GM18951 (cell line): ENCODE data around the gene H2AZ2.
"Not testable (repeated sequence)": the region's sequence is repeated elsewhere in the genome, so short reads cannot be mapped to it uniquely, and the experiment has no call there.

Experiments
- POLR2A ChIP-seq: IDR thresholded peaks from 4 replicates; pipeline ENCODE4 v1.6.1; 2011; ENCODE audit warnings: mild to moderate bottlenecking; ENCODE audit not compliant: insufficient read length, insufficient read depth; ENCODE audit errors: extremely low read depth
- in situ Hi-C: fragments of 300-500 bp; cut with MboI; formaldehyde crosslinking; loops from one replicate; pipeline ENCODE4 v1.12.0; 2022; ENCODE audit warnings: low sequenced_read_pairs, mixed read lengths, inconsistent platforms; ENCODE audit not compliant: unreplicated experiment

H2AZ2 gene

GRCh38 chr7:44882899-44883298 lies 35.0 kb upstream of the H2AZ2 start:
- no peak for TF ChIP-seq POLR2A
- in situ Hi-C loops = no loop called here

DNA sequence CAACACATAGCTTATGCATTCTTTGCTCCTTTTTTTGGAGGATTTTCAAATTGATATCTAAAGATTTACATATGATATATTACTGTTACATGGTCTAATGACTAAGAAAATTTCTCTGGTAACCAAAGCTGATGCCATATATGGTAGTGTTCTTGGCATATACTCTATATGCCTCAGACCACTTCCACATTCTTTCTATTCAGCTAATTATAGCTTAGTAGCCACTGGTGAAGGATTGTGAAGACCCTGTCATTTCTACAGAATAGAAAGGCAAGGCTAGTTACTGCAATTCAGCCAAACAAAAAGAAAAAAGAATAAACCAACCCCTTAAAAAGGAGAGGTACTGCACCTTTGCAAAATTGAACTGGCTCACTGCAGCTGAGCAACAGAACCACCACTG lies 33.7 kb upstream of the H2AZ2 start:
- no peak for TF ChIP-seq POLR2A
- in situ Hi-C loops = no loop called here

DNA sequence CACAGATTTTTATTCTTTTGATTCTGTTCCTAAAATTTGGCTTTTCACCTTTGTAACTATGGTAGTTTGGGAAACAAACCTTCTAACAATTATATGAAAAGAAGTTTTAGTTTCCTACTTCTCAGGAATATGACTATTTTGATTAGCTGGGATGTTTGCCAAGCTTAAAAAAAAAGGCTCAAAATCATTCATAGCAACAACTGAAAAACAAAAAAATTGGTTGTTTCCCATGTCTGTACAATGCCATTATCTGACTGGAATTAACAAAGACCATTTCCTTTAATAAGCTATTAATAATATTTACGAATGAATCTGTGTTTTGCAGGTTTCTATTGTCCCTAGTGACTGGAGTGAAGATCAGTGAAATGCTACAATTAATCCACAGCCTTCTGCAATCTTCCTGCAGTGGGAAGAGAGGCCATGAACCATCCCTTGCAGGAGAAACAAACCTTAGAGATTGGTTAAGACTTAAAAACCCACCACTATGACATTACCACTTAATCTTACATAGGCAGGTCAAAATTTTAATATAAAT lies 33.2 kb upstream of the H2AZ2 start:
- TF ChIP-seq POLR2A = no peak
- in situ Hi-C loops = no loop called here

GRCh38 chr7:44880317-44881018 lies 32.6 kb upstream of the H2AZ2 start:
- TF ChIP-seq POLR2A = no peak
- in situ Hi-C loops = no loop called here

DNA sequence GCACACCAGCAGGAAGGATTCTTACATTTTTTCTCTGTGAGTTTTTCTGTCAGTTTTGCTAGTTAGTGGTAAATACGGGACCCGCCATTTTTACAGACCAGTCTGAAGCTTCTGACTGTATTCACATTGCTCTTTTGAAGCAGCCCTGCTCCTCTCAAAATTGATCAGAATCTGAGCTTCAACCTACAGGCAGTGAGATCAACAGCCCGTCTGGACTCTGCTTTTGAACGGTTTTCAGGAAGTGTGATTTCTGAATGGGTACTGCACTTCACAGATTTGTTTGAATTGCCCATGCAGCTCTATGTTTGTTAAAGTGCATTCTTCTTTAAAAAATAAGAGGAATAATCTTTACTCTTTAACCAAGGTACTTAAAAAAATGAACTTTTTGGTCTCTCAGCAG lies 28.5 kb upstream of the H2AZ2 start:
- TF ChIP-seq POLR2A = no peak
- in situ Hi-C loops = no loop called here

DNA sequence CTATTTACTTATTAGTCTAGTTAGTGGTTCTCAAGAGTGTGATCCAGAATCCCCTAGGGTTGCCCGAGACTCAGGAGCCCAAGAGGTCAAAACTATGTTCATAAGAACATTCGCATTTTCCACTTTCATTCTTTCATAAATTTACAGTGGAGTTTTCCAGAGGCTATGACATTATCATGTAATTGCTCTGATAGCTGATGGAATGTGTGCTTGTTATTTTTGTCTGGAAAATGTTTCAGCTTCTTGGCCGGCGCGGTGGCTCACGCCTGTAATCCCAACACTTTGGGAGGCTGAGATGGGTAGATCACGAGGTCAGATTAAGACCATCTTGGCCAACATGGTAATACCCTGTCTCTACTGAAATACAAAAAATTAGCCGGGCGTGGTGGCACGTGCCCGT lies 27.4 kb upstream of the H2AZ2 start:
- in situ Hi-C loops = no loop called here

GRCh38 chr7:44872787-44873186 lies 24.9 kb upstream of the H2AZ2 start:
- no peak for TF ChIP-seq POLR2A

More for the DNA sequence above, 27.4 kb upstream of the H2AZ2 start:
- no peak for TF ChIP-seq POLR2A

GRCh38 chr7:44871918-44872317 lies 24.0 kb upstream of the H2AZ2 start:
- in situ Hi-C loops = not testable (repeated sequence)

More at GRCh38 chr7:44872787-44873186, 24.9 kb upstream of the H2AZ2 start:
- in situ Hi-C loops = no loop called here

- in situ Hi-C loops = not testable (repeated sequence)
Measured at GRCh38 chr7:44870780-44871179, 22.9 kb upstream of the H2AZ2 start.

- in situ Hi-C loops = not testable (repeated sequence)
Measured at GRCh38 chr7:44870336-44870735, 22.4 kb upstream of the H2AZ2 start.

DNA sequence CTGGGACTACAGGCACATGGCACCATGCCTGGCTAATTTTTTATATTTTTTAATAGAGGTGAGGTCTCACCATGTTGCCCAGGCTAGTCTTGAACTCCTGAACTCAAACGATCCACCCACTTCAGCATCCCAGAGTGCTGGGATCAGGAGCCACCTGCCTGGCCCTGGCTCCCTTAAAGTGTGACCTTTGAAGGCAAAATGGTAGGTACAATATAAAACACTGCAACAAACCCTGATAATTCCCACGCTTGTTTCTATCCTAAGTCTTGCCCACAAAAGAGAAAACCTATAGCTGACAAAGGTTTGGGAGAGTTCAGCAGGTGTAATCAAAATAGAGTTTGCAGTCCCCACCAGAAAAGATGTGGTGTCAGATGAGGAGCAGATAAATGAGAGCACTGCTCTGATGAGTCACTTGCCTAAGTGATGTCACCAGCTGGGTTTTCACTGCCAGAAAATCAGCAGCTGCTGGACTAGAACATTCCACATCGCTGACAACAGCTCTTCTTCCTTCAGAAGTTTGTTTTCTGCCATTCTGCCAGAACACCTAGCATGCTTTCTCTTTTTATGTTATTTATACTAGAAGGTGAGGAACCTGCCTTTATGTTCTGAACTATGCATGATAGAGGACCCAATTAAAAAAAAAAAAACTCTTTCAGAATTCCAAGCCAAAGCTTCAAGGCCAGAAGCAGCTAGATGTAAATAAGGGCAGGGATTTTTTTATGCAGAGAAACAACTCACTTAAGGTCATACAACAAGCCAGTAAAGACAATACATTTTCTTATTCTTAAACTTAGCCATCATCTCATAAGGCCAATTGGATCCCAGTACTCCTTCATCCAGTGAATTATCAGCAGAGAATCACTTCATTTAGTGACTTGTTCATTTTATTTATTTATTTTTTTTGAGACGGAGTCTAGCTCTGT lies 19.4 kb upstream of the H2AZ2 start:
- in situ Hi-C loops = no loop called here
- TF ChIP-seq POLR2A = no peak

GRCh38 chr7:44861949-44862348 lies 14.1 kb upstream of the H2AZ2 start:
- in situ Hi-C loops = not testable (repeated sequence)

DNA sequence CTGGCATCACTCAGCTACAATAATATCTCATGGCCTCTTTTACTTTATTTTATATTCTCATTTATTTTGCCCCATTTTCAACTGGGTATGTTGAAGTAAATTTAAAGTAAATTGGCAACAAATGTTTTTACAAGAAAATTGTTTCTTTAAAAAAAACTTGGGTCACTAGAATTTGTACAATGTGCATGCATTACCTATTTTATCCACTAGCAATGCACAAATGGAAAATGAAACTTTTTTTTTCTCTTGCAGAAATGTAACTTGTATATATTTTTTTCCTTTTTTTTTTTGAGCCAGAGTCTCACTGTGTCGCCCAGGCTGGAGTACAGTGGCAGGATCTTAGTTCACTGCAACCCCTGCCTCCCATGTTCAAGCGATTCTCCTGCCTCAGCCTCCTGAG lies 10.3 kb upstream of the H2AZ2 start:
- in situ Hi-C loops = loop anchor here (10.0 kb wide), 1 partner anchor 277 kb away; no protein-coding TSS in a partner anchor

GRCh38 chr7:44854644-44855364 lies 6.9 kb upstream of the H2AZ2 start:
- TF ChIP-seq POLR2A = no peak
- in situ Hi-C loops = loop anchor here (10.0 kb wide), 1 partner anchor 280 kb away; no protein-coding TSS in a partner anchor

More for the DNA sequence above, 10.3 kb upstream of the H2AZ2 start:
- no peak for TF ChIP-seq POLR2A
